Astrocyte (in vitro differentiated cells and primary cell): Measurements from ENCODE around the gene SHOC2. TPM values are rescaled to one million over a fixed set of nuclear protein-coding genes. Genes with fewer than 3 reads are reported as not detected.

ENCODE experiments used
- DNase-seq: peaks from one replicate; pipeline ENCODE4 v3.0.0-alpha.2; 2010; ENCODE audit warnings: low read depth
- FAIRE-seq: peaks from 2 replicates; lab custom pipeline; 2011; peaks lifted over from hg19 to GRCh38; lab: Jason Lieb, UNC
- H2AFZ ChIP-seq: 2 replicates; pipeline ENCODE4 v1.6.0; 2012; ENCODE audit warnings: low read depth, low read length, inconsistent platforms
- H3K27ac ChIP-seq: 2 replicates; pipeline ENCODE4 v1.5.1; 2011; ENCODE audit warnings: low read depth, low read length, inconsistent platforms
- H3K27me3 ChIP-seq: 2 replicates; pipeline ENCODE4 v1.6.0; 2011; ENCODE audit warnings: low read length, inconsistent platforms; ENCODE audit not compliant: insufficient read depth
- H3K36me3 ChIP-seq: 2 replicates; pipeline ENCODE4 v1.5.1; 2011; ENCODE audit warnings: low read length, inconsistent platforms; ENCODE audit not compliant: insufficient read depth
- H3K4me1 ChIP-seq: 2 replicates; pipeline ENCODE4 v1.5.1; 2011; ENCODE audit warnings: low read length, inconsistent platforms; ENCODE audit not compliant: insufficient read depth
- H3K4me2 ChIP-seq: 2 replicates; pipeline ENCODE4 v1.6.0; 2012; ENCODE audit warnings: low read length, inconsistent platforms
- H3K4me3 ChIP-seq: 2 replicates; pipeline ENCODE4 v1.5.1; 2011; ENCODE audit warnings: low read depth, mild to moderate bottlenecking, low read length, inconsistent platforms; ENCODE audit not compliant: insufficient read depth
- H3K79me2 ChIP-seq: 2 replicates; pipeline ENCODE4 v1.6.0; 2012; ENCODE audit warnings: mild to moderate bottlenecking, low read length, inconsistent platforms; ENCODE audit not compliant: insufficient read depth
- H3K9ac ChIP-seq: 2 replicates; pipeline ENCODE4 v1.6.0; 2012; ENCODE audit warnings: mild to moderate bottlenecking, low read length, inconsistent platforms
- H3K9me3 ChIP-seq: 2 replicates; pipeline ENCODE4 v1.5.1; 2012; ENCODE audit warnings: low read depth, mild to moderate bottlenecking, low read length, inconsistent platforms; ENCODE audit not compliant: insufficient read depth
- H4K20me1 ChIP-seq: 2 replicates; pipeline ENCODE4 v1.6.0; 2012; ENCODE audit warnings: low read length, inconsistent platforms; ENCODE audit not compliant: insufficient read depth
- H3K27ac Mint-ChIP-seq: one replicate; pipeline ENCODE4 v1.8.0; 2021; ENCODE audit warnings: mild to moderate bottlenecking, mixed read lengths; ENCODE audit not compliant: unreplicated experiment
- H3K27me3 Mint-ChIP-seq: one replicate; pipeline ENCODE4 v1.8.0; 2021; ENCODE audit warnings: low read depth, mixed read lengths; ENCODE audit not compliant: unreplicated experiment
- H3K36me3 Mint-ChIP-seq: one replicate; pipeline ENCODE4 v1.8.0; 2021; ENCODE audit warnings: low read depth, mixed read lengths; ENCODE audit not compliant: unreplicated experiment
- H3K4me1 Mint-ChIP-seq: one replicate; pipeline ENCODE4 v1.8.0; 2021; ENCODE audit warnings: low read depth, mixed read lengths; ENCODE audit not compliant: unreplicated experiment
- H3K4me3 Mint-ChIP-seq: one replicate; pipeline ENCODE4 v1.8.0; 2021; ENCODE audit warnings: mild to moderate bottlenecking, moderate library complexity, mixed read lengths; ENCODE audit not compliant: unreplicated experiment
- H3K9me3 Mint-ChIP-seq: one replicate; pipeline ENCODE4 v1.8.0; 2021; ENCODE audit warnings: mild to moderate bottlenecking, mixed read lengths; ENCODE audit not compliant: unreplicated experiment
- CTCF ChIP-seq: IDR thresholded peaks from 2 replicates; pipeline ENCODE4 v1.5.1; 2011; ENCODE audit warnings: low read depth, mild to moderate bottlenecking, inconsistent platforms, low read length, moderate library complexity; ENCODE audit not compliant: insufficient read depth
- EZH2 ChIP-seq: IDR thresholded peaks from 2 replicates; pipeline ENCODE4 v1.6.1; 2012; ENCODE audit warnings: mild to moderate bottlenecking, low read length, inconsistent platforms; ENCODE audit not compliant: insufficient read depth
- total RNA-seq: library from RNA; stranded (reverse); gene quantifications from 2 replicates; pipeline ENCODE4 v1.2.1, GENCODE V29; 2021

Gene SHOC2
- total RNA-seq, 1 donor from 2014 or later: 80.7 TPM

GRCh38 chr10:110967645-110968044 is 48.2 kb downstream of the SHOC2 start:
- Histone ChIP-seq H3K4me2 (no peak overlapping the region), H2AFZ (no peak overlapping the region)
- H3K4me1 Mint-ChIP-seq: peaks cover 13% of the 10 kb centered on the region

GRCh38 chr10:110969183-110969582 is 49.8 kb downstream of the SHOC2 start:
- H3K27me3 Mint-ChIP-seq: no peaks in the 10 kb centered on the region
- Histone ChIP-seq H4K20me1 (peaks cover 55% of the 10 kb centered on the region), H2AFZ (no peak overlapping the region), H3K4me1 (no peaks in the 10 kb centered on the region), H3K4me2 (no peak overlapping the region), H3K9ac (no peak overlapping the region), H3K36me3 (peaks cover 3% of the 10 kb centered on the region), H3K27ac (no peak overlapping the region), H3K27me3 (no peaks in the 10 kb centered on the region), H3K79me2 (peaks cover 94% of the 10 kb centered on the region), H3K4me3 (no peak overlapping the region), H3K9me3 (no peaks in the 10 kb centered on the region)
- DNase-seq (no peak), FAIRE-seq (no peak)
- TF ChIP-seq EZH2 (no peak), CTCF (no peak)
- H3K27ac Mint-ChIP-seq: no peak overlapping the region
- H3K9me3 Mint-ChIP-seq: no peaks in the 10 kb centered on the region
- H3K4me3 Mint-ChIP-seq: no peak overlapping the region
- peaks cover 3% of the 10 kb centered on the region for H3K36me3 Mint-ChIP-seq
- H3K4me1 Mint-ChIP-seq: peaks cover 14% of the 10 kb centered on the region

More at GRCh38 chr10:110967645-110968044, 48.2 kb downstream of the SHOC2 start:
- Histone ChIP-seq H3K9ac (no peak overlapping the region), H3K9me3 (no peaks in the 10 kb centered on the region), H3K4me1 (no peaks in the 10 kb centered on the region), H4K20me1 (peaks cover 63% of the 10 kb centered on the region), H3K36me3 (peaks cover 3% of the 10 kb centered on the region), H3K27ac (no peak overlapping the region), H3K79me2 (peaks cover 95% of the 10 kb centered on the region), H3K27me3 (no peaks in the 10 kb centered on the region), H3K4me3 (no peak overlapping the region)
- FAIRE-seq (no peak), DNase-seq (no peak)
- peaks cover 4% of the 10 kb centered on the region for H3K36me3 Mint-ChIP-seq
- TF ChIP-seq EZH2 (no peak), CTCF (no peak)
- H3K9me3 Mint-ChIP-seq: no peaks in the 10 kb centered on the region
- no peaks in the 10 kb centered on the region for H3K27me3 Mint-ChIP-seq
- H3K27ac Mint-ChIP-seq: no peak overlapping the region
- peak overlapping the region; percentile 34 for H3K4me3 Mint-ChIP-seq

GRCh38 chr10:110971638-110972037 is 52.2 kb downstream of the SHOC2 start:
- H3K36me3 ChIP-seq: peaks cover 3% of the 10 kb centered on the region
- no peaks in the 10 kb centered on the region for H3K9me3 Mint-ChIP-seq
- peaks cover 94% of the 10 kb centered on the region for H3K79me2 ChIP-seq

More at GRCh38 chr10:110971638-110972037, 52.2 kb downstream of the SHOC2 start:
- Histone ChIP-seq H3K27me3 (no peaks in the 10 kb centered on the region), H2AFZ (no peak overlapping the region), H4K20me1 (peaks cover 64% of the 10 kb centered on the region), H3K4me1 (no peaks in the 10 kb centered on the region), H3K9me3 (no peaks in the 10 kb centered on the region), H3K27ac (no peak overlapping the region), H3K9ac (no peak overlapping the region), H3K4me2 (no peak overlapping the region), H3K4me3 (no peak overlapping the region)
- peaks cover 8% of the 10 kb centered on the region for H3K4me1 Mint-ChIP-seq
- H3K27ac Mint-ChIP-seq: no peak overlapping the region
- no peak for FAIRE-seq
- no peak for DNase-seq
- no peak overlapping the region for H3K4me3 Mint-ChIP-seq
- peaks cover 1% of the 10 kb centered on the region for H3K36me3 Mint-ChIP-seq
- H3K27me3 Mint-ChIP-seq: no peaks in the 10 kb centered on the region
- TF ChIP-seq CTCF (no peak), EZH2 (no peak)
